Measurements from ENCODE around the gene SREBF1.

SREBF1 gene

GRCh38 chr17:17840751-17841591 lies 4.2 kb upstream of the SREBF1 start:
- DNase-seq (ENCODE audit: low read depth): peak; percentile 42

- DNase-seq (ENCODE audit: low read depth): peak; percentile 88
These were observed 3.3 kb upstream of the SREBF1 start for GRCh38 chr17:17839791-17840707.

DNA sequence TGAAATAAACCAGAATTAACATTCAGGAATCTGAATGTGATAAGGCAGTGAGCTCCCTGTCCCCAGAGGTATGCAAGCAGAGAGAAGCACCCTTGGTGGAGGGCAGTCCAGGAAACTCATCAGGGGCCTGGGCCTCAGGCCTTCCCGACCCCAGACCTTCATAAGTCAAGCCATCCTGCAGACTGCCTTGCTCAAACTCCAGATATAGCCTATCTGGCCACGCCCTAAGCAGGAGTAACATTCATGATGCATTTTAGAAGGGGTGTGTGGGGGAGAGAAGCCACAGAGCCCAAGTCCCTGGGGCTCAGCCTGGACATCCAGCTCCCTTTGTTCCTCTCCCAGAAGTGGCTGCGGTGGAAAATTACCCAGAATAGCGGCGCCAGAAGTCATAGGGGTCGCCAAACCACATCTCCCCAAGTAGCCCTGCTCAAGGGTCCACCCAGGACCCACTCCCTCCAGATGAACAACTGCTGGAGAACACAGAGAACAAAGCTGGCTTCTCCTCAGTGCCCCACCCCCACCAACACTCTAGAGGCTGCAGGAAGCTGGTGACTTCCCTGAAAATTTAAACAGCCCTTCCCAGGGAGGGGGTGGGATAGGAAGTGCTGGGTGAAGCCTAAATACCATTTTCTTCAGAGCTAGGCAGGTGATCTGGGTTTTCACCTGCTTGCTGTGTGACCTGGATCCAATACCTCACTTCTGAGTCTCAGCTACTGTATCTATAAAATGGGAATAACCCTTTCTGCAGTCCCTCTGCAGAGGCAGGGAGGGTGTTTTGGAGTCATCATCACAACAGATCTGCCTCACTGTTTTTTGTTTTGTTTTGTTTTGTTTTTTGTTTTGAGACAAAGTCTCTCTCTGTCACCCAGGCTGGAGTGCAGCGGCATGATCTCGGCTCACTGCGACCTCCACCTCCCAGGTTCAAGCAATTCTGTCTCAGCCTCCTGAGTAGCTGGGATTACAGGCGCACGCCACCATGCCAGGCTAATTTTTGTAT lies 1.5 kb upstream of the SREBF1 start:
- DNase-seq (ENCODE audit: low read depth): no peak

- DNase-seq (ENCODE audit: low read depth): peak; percentile 71
These were observed 615 bp upstream of the SREBF1 start for GRCh38 chr17:17837380-17837821.

DNA sequence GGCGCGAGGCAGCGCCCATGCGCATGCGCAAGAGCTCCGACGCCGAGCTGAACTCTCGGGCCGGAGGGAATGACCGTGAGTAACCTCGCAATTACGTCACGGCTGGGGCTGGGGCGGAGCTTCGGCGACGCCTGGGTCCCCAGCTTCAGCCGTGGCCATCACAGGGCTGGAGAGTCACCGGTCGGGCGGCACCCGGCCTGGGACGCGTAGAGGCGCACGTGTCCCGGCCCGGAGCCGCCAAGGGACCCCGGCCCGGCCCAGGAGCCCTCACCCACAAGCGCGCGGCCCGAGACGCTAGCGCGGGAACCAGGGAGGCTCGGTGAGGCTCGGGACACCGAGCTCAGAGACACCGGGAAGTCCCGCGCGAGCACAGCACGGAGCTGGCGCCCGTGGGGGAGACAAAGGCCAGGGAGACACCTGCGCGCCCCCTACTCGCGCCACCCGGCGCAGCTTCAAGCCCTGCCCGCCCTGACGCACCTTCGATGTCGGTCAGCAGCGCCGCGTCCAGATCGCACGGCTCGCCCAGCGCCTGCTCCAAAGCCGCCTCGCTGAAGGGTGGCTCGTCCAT lies 452 bp downstream of the SREBF1 start:
- peak; percentile 85 for DNase-seq (ENCODE audit: low read depth)

DNA sequence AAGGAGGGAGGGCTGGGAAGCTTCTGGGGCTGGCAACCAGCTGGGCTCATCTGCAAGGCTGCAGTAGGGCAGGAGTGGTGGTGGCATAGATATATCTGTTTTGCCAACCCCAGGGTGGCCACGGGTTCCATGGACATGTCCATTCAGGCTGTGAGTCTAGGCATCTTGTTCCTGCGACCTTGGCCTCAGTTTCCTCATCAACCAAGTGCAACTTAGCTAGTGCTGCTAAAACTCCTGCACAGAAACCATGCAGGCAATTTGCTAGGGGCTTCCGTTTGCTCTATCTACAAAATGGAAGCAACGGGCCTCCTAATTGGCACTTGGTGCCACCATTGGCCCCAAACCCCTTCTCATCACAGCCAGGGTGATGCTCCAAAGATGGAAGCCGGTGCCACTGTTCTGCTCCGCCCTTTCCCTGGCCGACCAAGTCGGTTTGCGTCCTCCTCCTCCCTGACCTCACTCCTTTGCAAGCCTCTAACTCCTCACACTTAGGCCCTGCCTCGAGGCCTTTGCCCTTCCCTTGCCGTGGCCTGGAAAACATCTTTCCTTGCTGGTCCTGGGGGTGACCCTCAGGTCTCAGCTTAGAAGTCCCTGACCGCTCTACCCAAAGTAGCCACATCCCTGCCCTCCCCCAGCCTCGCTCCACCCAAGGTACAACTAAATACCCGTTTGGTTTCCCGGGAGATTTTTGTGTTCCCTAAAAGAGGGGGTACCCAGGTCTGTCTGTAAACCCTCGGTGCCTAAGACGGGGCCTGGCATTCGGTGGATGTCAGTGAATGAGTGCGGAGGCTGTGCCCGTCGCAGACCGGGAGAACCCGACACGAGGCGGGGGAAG lies 1.2 kb downstream of the SREBF1 start:
- DNase-seq (ENCODE audit: low read depth): no peak

DNA sequence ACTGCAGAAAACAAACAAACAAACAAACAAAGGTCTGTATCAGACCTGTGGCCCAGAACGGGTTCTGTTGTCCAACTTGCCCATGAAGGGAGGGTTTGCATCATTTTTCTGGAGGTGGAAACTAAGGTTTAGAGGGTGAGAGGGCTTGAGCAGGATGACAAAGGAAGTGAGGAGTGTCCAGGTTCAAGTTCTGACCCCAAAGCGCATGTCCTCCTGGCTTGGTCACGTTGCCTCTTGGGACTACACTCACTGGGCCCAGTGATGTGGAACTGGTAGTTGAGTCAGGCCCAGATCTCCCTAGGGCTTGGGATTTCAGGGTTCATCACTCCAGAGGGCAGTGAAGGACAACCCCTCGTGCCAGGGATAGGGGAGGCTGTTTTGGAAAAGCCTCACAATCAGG lies 1.8 kb downstream of the SREBF1 start:
- DNase-seq (ENCODE audit: low read depth): no peak

GRCh38 chr17:17833658-17834357 lies 3.0 kb downstream of the SREBF1 start:
- DNase-seq (ENCODE audit: low read depth): no peak

GRCh38 chr17:17832032-17832363 lies 4.8 kb downstream of the SREBF1 start:
- no peak for DNase-seq (ENCODE audit: low read depth)

DNA sequence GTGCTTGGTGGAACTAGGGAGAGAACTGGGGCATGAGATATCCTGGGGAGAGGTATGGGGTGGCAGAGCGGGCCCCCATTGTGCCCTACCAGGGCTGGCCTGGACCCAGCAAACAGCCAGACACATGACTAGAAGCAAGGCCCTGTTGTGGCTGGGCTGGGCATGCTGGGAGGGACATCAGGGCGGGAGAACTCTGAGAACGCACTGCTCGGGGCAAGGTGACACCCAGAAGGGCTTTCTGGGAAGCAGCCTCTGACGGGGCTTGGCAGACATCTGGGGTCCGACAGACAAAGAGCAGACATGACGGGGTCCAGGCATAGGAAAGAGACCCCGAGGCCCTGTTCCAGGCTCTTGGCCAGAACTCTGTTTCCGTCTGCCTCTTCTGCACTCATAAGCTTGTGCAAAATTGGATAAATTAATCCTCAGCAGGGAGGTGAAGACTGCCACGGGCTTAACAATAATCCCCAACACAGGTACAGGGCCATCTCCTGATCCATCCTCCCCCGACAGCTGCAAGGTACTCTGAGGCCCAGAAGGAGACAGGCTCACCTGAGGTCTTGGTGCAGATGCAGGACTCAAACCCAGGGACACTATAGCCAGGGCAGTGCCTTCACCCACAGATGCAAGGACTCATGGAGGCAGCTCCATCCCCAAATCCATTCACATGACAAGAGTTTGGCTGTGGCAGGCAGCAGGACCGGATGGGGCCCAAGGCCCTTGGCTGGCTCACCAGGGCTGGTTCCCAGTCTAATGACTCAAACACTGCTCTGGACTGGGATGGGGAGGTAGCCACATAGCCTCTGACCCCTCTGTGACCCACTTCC lies 5.4 kb downstream of the SREBF1 start:
- no peak for DNase-seq (ENCODE audit: low read depth)

GRCh38 chr17:17830740-17831207 lies 6.0 kb downstream of the SREBF1 start:
- DNase-seq (ENCODE audit: low read depth): no peak

DNA sequence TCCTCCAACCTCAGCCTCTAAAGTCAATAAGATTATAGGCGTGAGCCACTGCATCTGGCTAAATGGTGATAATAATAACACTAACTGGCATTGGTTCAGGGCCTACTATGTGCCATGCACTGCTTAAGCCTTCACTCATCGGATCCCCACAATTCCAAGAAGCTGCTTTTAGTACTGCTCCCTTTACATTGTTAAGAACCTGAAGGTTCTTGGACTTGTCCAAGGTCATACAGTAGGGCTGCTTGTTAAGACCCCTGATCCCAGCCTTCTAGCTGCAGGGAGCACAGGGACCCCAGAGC lies 6.6 kb downstream of the SREBF1 start:
- DNase-seq (ENCODE audit: low read depth): no peak

DNA sequence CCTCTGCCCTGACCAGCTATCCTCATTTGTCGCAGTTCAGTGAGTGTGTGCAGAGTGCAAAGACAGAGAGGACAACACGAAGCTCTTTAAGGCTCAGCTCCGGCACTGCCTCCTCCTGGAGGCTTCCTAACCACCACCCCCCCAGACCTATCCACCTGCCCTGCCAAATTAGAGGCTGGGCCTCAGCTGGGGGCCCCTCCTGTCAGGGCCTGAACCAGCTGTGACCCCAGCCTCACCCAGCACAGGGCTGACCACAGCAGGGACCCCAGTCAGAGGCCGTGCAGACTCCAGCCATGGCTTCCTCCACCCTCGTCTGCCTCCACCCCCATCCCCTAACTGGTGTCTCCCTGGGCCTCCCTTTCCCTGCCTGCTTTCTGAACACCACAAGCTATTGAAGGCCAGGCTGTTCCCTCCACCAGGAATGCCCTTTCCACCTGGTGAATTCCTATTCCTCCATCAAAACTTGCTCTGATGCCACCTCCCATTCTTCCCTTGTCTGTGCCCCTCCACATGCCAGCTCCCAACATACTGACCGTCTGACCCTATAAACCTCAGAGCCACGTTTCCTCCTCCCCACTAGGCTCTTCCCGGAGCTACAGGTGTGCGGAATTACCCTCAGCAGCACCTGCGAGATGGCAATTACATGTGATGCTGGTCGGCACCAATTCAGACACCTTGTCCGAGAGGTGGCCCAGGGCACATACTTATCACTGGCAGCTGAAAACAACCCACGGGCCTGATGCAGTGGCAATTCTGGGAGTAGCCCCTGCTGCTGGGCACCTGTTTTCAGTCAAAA lies 8.8 kb downstream of the SREBF1 start:
- no peak for DNase-seq (ENCODE audit: low read depth)

- no peak for DNase-seq (ENCODE audit: low read depth)
These were observed 9.6 kb downstream of the SREBF1 start for GRCh38 chr17:17826942-17827785.

DNA sequence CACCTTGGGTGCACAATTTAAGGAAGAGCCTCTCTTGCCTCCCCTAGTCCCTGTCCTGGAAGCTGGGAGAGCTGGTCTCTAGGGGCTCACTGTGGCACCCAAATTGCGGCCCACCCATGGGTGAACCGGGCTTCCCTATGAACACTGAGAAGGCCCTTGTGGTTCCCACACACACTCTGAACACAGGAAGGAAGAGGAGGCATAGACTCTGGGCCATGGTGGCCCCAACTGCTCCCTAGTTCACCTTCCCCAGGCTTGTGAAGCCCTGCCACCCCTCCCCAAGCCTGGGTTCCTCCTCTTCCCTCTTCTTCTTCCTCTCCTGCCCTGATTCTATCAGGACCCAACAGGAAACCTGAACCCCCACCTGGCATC lies 10.5 kb downstream of the SREBF1 start:
- no peak for DNase-seq (ENCODE audit: low read depth)

- no peak for DNase-seq (ENCODE audit: low read depth)
These were observed 11.8 kb downstream of the SREBF1 start for GRCh38 chr17:17824783-17825614.
